Mesenteric fat pad (tissue), 1 donor: Measurements from ENCODE around the gene TRPC4AP. TPM values are rescaled to one million over a fixed set of nuclear protein-coding genes. Genes with fewer than 3 reads are reported as not detected.

Source experiments
- DNase-seq: peaks from one replicate; pipeline ENCODE4 v3.0.0-alpha.2; 2020; ENCODE audit warnings: low spot score
- total RNA-seq: library from RNA; stranded (reverse); fragmentation: NEBNext Ultra II Directional; extraction: Animal tissue kit (Norgen Biotek cat#: 25700); gene quantifications from one replicate; pipeline ENCODE4 v1.2.1, GENCODE V29; 2021
- donor health status: DM: yes; HTN: yes; CAD: no.

TRPC4AP gene
- total RNA-seq, 1 donor from 2014 or later: 85.2 TPM

GRCh38 chr20:35003211-35004031 is 89.2 kb downstream of the TRPC4AP start:
- DNase-seq: no peak

GRCh38 chr20:35002426-35003210 is 90.0 kb downstream of the TRPC4AP start:
- no peak for DNase-seq

- DNase-seq: no peak
Measured at GRCh38 chr20:35001596-35002362, 90.8 kb downstream of the TRPC4AP start.

GRCh38 chr20:35000922-35001595 is 91.5 kb downstream of the TRPC4AP start:
- DNase-seq: no peak

DNA sequence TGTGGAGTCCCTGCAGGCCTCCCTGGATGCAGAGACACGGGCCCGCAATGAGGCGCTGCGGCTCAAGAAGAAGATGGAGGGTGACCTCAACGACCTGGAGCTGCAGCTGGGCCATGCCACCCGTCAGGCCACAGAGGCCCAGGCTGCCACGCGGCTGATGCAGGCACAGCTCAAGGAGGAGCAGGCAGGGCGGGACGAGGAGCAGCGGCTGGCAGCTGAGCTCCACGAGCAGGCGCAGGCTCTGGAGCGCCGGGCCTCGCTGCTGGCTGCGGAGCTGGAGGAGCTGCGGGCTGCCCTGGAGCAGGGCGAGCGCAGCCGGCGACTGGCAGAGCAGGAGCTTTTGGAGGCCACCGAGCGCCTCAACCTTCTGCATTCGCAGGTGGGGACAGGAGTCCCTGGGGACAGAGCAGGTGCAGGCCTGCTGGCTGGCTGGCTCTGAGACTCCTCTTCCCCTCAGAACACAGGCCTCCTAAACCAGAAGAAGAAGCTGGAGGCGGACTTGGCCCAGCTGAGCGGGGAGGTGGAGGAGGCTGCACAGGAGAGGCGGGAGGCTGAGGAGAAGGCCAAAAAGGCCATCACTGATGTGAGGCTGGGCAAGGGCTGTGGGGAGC is 92.2 kb downstream of the TRPC4AP start:
- DNase-seq: no peak

- no peak for DNase-seq
Measured at GRCh38 chr20:34999782-35000181, 92.8 kb downstream of the TRPC4AP start.

- no peak for DNase-seq
Measured at GRCh38 chr20:34999021-34999451, 93.6 kb downstream of the TRPC4AP start.

DNA sequence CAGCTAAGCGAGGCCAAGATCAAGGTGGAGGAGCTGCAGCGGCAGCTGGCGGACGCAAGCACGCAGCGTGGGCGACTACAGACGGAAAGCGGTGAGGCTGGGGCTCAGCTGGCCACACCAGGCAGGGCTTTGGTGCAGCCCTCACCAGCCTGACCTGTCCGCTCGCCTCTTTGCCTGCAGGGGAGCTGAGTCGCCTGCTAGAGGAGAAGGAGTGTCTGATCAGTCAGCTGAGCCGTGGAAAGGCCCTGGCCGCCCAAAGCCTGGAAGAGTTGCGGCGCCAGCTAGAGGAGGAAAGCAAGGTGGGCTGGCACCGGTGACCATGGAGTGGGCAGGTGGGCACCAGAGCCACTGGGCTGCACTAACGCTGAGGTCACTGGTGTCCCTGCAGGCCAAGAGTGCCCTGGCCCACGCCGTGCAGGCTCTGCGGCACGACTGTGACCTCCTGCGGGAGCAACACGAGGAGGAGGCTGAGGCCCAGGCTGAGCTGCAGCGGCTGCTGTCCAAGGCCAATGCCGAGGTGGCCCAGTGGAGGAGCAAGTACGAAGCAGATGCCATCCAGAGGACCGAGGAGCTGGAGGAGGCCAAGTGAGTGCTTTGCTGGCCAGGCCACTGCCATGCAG is 94.2 kb downstream of the TRPC4AP start:
- DNase-seq: no peak

- no peak for DNase-seq
Measured at GRCh38 chr20:34997774-34998173, 94.8 kb downstream of the TRPC4AP start.

DNA sequence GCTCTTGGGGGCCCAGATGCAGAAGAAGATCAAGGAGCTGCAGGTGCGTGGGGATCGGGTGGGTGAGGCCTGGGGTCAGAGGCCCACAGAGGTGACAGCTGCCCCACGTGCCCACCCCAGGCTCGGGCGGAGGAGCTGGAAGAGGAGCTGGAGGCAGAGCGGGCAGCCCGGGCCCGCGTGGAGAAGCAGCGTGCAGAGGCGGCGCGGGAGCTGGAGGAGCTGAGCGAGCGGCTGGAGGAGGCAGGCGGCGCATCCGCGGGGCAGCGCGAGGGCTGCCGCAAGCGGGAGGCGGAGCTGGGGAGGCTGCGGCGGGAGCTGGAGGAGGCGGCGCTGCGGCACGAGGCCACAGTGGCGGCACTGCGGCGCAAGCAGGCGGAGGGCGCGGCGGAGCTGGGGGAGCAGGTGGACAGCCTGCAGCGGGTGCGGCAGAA is 95.5 kb downstream of the TRPC4AP start:
- DNase-seq: no peak

DNA sequence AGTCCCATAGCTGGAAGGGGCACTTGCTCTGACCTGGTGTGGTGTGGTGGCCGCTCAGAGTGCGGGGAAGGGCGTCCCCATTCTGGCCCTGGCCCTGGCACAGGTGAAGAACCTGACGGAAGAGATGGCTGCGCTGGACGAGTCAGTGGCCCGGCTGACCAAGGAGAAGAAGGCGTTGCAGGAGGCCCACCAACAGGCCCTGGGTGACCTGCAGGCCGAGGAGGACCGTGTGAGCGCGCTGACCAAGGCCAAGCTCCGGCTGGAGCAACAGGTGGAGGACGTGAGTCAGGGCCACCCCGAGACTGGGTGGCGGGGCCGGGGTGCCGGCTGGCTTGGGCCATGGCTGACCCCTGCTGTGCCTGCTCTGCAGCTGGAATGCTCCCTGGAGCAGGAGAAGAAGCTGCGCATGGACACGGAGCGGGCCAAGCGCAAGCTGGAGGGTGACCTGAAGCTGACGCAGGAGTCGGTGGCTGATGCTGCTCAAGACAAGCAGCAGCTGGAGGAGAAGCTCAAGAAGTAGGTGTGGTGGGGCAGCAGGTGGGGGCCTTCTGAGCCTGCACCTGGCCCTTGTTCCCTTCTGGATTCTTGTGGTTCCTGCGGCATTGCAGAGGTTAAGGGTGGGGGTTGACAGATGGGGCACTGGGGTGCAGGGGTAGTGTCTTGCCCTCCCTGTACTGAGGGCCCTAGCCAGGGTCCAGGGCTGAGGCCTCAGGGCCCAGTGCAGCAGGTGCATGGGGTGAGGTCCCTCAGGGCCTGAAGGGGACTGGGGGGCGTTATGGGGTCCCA is 96.2 kb downstream of the TRPC4AP start:
- no peak for DNase-seq

DNA sequence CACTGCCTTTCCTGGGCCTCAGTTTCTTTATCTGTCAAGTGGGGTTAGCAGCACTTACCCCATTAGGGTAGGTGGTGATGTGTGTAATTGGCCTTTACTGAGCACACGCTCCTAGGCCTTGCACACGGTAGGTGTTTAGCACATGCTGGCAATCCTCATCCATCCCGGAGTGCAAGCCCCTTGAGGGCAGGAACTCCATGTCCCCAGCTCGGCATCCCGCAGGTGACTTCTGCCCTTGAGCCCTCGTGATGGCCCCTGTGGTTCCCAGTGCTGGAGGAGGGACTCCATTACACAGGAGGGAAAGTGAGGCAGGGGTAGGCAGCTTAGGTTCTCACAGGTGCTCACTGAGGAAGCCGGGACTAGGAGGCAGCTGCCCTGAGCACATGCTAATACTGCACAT is 96.9 kb downstream of the TRPC4AP start:
- DNase-seq: no peak

DNA sequence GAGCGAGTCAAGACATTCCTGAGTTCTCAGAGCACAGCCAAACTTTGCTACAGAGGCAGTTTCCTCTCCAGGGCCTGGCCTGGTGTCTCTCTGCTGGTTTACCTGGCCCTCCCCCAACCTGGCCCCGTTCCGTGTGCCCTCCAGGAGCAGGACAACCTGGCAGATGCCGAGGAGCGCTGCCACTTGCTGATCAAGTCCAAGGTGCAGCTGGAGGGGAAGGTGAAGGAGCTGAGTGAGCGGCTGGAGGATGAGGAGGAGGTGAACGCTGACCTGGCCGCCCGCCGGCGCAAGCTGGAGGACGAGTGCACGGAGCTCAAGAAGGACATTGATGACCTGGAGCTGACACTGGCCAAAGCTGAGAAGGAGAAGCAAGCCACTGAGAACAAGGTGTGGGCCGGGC is 97.4 kb downstream of the TRPC4AP start:
- DNase-seq: no peak

DNA sequence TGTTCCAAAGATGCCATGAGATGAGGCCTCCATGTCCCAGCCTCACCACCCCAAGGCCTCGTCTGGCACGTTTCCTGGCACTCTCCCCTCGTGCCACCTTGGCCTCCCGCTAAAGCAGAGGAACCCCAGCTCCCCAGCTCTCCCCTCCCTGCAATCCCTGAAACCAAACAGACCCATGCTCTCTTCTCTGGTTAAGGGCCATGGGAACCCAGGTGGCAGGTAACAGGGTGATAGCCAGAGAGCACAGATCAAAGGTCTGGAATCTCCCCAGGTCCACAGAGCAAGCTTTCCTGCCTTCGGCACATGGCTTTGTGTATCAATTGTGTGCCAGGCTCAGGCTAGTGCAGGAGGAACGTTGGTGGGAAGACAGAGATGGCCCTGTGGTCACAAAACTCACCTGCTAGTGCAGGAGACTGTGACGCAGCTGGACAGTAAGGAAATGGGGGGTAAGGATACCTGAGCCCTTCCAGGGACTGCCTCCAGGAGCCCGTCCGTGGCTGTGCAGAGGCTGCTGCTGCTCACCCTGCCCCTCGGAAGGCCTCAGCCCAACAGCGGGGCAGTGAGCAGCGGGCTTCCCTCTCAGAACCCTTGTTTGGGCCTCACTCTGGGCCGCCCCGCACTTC is 98.0 kb downstream of the TRPC4AP start:
- DNase-seq: no peak

GRCh38 chr20:34993941-34994508 is 98.6 kb downstream of the TRPC4AP start:
- no peak for DNase-seq

GRCh38 chr20:34992751-34993417 is 99.7 kb downstream of the TRPC4AP start:
- DNase-seq: no peak

DNA sequence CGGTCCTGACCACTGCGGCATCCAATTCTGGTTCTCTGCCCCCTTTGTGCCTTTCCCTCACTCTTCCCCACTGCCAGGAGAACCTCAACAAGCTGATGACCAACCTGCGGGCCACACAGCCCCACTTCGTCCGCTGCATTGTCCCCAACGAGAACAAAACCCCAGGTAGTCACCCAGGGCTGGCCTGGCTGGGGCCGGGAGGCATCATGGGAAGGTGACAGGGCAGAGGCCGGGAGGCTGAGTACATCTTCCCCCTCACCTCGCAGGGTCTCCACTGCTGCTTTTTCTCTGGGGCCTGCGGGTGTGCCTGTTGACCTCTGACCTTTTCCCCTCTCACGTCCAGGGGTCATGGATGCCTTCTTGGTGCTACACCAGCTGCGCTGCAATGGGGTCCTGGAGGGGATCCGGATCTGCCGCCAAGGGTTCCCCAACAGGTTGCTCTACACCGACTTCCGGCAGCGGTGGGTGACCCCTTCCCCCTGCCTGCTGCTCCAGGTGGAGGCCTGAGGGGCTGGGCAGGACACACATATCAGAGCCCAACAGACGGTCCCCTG is 101.9 kb downstream of the TRPC4AP start:
- no peak for DNase-seq

- no peak for DNase-seq
Measured at GRCh38 chr20:34990231-34990630, 102.4 kb downstream of the TRPC4AP start.
